HFFc6 (cell line): ENCODE measurements around the gene ITFG1. TPM values are rescaled to one million over a fixed set of nuclear protein-coding genes. Genes with fewer than 3 reads are reported as not detected.

Experiments
- DNase-seq: peaks from one replicate; pipeline ENCODE4 v3.0.0-alpha.2; 2018
- H3K27ac Mint-ChIP-seq: 2 replicates; pipeline ENCODE4 v1.8.0; 2020; ENCODE audit warnings: mild to moderate bottlenecking, mixed read lengths
- H3K27me3 Mint-ChIP-seq: 2 replicates; pipeline ENCODE4 v1.8.0; 2021; ENCODE audit warnings: mild to moderate bottlenecking, moderate library complexity, mixed read lengths; ENCODE audit not compliant: insufficient read depth
- H3K36me3 Mint-ChIP-seq: 2 replicates; pipeline ENCODE4 v1.8.0; 2021; ENCODE audit warnings: low read depth, mixed read lengths
- H3K4me1 Mint-ChIP-seq: 2 replicates; pipeline ENCODE4 v1.8.0; 2020; ENCODE audit warnings: low read depth, mixed read lengths
- H3K4me3 Mint-ChIP-seq: 2 replicates; pipeline ENCODE4 v1.8.0; 2020; ENCODE audit warnings: mild to moderate bottlenecking, moderate library complexity, mixed read lengths
- H3K9me3 Mint-ChIP-seq: 2 replicates; pipeline ENCODE4 v1.8.0; 2020; ENCODE audit warnings: mild to moderate bottlenecking, mixed read lengths
- CTCF ChIP-seq: fragments of 200-600 bp; sonication (generic); IDR thresholded peaks from 2 replicates; pipeline ENCODE4 v1.5.0; 2021; ENCODE audit warnings: antibody characterized with exemption, mild to moderate bottlenecking
- long read RNA-seq: library from polyadenylated mRNA; unstranded; transcript quantifications from one replicate; pipeline ENCODE4 v2.0.0, GENCODE V29; 2019
- total RNA-seq, 6 experiments: library from RNA; stranded (reverse); fragmentation: NEBNext Ultra II Directional; extraction: Animal tissue kit (Norgen Biotek cat#: 25700); gene quantifications; 2 replicates in 1 of 6; 3 replicates in 5 of 6; pipeline ENCODE4 v1.2.3, GENCODE V29; 2021

ITFG1 gene
- 10 to 100 TPM; 65.4 to 96.9 (median 79.4) TPM for total RNA-seq
- long read RNA-seq, transcript ITFG1-201 (18 exons, 3,400 nt), result major isoform, 144 of 190 reads
- long read RNA-seq, partial matches to known transcripts, result 13 of 190 reads
- long read RNA-seq, other reads (novel, unspliced or antisense), result 33 of 190 reads

- Mint-ChIP-seq H3K4me1 (peaks cover 65% of the 10 kb centered on the region), H3K27me3 (peaks cover 4% of the 10 kb centered on the region), H3K9me3 (no peaks in the 10 kb centered on the region), H3K36me3 (peaks cover 31% of the 10 kb centered on the region), H3K4me3 (peak within 1 kb of the TSS; percentile 99), H3K27ac (peak within 1 kb of the TSS; percentile 96)
- TF ChIP-seq CTCF, result peak; percentile 37; the same call in 1 of the 2 replicates
- peak; percentile 92 for DNase-seq
Measured at GRCh38 chr16:47460711-47461597, at the start of gene ITFG1, which contains the start of gene PHKB. ITFG1 (minus strand) TSS chr16:47461063; CDS start chr16:47461045, 18 bp downstream. PHKB (plus strand) TSS chr16:47461331; CDS start chr16:47461351, 20 bp downstream.

DNA sequence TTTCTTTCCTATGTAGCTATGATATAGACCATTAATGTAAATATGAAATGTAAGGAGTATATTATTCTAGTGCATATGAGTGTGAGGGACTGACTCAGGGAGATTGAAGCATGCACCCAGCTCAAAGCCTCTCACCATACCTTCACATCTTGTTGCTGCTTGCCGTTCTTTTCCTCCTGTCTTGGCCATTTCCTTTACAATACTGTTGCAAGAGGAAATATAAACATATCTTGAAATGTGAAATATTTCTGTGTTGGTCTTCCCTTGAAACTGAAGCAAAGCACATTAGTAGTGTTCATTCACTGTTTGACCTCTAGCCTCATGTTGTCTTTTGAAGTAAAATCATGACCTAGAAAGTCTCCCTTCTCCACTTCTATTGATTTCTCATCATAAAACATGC lies 46.8 kb upstream of the ITFG1 start:
- no peak overlapping the region for H3K4me3 Mint-ChIP-seq
- DNase-seq, result no peak
- peaks cover 37% of the 10 kb centered on the region for H3K36me3 Mint-ChIP-seq

GRCh38 chr16:47506800-47507199 lies 45.9 kb upstream of the ITFG1 start:
- Mint-ChIP-seq H3K27me3 (no peaks in the 10 kb centered on the region; the same call in 1 of the 2 replicates), H3K27ac (no peak overlapping the region), H3K4me3 (no peak overlapping the region), H3K4me1 (peaks cover 16% of the 10 kb centered on the region), H3K36me3 (peaks cover 32% of the 10 kb centered on the region), H3K9me3 (no peaks in the 10 kb centered on the region)
- DNase-seq, result no peak
- TF ChIP-seq CTCF, result no peak

More for the DNA sequence above, 46.8 kb upstream of the ITFG1 start:
- Mint-ChIP-seq H3K27me3 (no peaks in the 10 kb centered on the region; the same call in 1 of the 2 replicates), H3K4me1 (peaks cover 16% of the 10 kb centered on the region), H3K9me3 (no peaks in the 10 kb centered on the region), H3K27ac (no peak overlapping the region)
- no peak for TF ChIP-seq CTCF

GRCh38 chr16:47504599-47504998 lies 43.7 kb upstream of the ITFG1 start:
- H3K36me3 Mint-ChIP-seq, result peaks cover 33% of the 10 kb centered on the region
- H3K4me3 Mint-ChIP-seq, result no peak overlapping the region
- no peaks in the 10 kb centered on the region; the same call in 1 of the 2 replicates for H3K27me3 Mint-ChIP-seq
- no peak for TF ChIP-seq CTCF
- H3K4me1 Mint-ChIP-seq, result peaks cover 16% of the 10 kb centered on the region
- H3K9me3 Mint-ChIP-seq, result no peaks in the 10 kb centered on the region
- H3K27ac Mint-ChIP-seq, result no peak overlapping the region
- no peak for DNase-seq

GRCh38 chr16:47503936-47504335 lies 43.1 kb upstream of the ITFG1 start:
- Mint-ChIP-seq H3K4me1 (peaks cover 16% of the 10 kb centered on the region), H3K27ac (no peak overlapping the region), H3K36me3 (peaks cover 33% of the 10 kb centered on the region), H3K4me3 (no peak overlapping the region), H3K27me3 (no peaks in the 10 kb centered on the region; the same call in 1 of the 2 replicates), H3K9me3 (no peaks in the 10 kb centered on the region)
- DNase-seq, result peak; percentile 12
- no peak for TF ChIP-seq CTCF
